Measurements from ENCODE around the gene CWC15.
"Not testable (repeated sequence)": the region's sequence is repeated elsewhere in the genome, so short reads cannot be mapped to it uniquely, and the experiment has no call there.

Gene CWC15

DNA sequence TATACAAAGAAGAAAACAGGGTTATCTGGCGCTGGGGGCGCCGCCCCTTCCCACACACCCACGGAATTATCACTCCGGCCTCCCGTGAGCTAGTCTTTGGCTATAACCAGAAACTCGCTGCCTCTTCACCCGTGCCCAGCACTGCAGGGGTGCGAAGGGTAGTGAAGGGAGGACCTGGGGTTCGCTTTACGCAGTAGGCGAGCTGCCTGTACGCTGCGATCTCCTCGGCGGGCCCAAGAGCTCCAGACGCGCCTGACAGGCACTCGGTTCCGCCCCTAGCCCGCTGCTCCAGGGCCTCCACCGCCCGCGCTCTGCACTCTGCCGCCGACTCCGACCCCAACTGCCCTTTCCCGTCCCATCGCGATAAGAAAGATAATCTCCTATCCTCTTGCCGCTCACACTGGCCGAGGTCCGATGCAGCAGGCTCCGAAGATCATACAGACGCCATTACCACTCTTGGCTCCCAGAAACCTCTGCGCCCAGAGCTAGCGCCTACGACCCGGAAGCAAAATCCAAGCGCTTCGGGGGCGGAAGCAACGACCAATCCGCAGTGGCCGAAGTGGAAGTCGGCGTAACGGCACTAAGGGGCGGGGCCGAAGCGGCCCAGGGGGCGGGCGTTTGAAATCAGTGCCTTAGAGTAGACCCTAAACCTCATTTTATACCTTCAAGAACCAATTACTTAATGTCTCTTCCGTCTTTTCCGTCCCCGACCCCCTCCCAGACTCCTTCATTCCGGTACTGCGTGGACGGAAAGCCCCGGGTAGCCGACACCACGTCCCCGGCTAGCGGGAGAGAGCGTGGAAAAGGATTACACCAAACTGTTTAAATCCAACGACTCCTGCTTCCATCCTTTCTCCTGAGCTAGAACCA, at the start of gene CWC15, which contains the start of gene KDM4D:
TSS of gene CWC15 (minus strand) at position 458 of the 870 bp plus-strand sequence. CDS start 1,371 bp downstream, outside the sequence.
TSS of gene KDM4D (plus strand) at position 611 of the 870 bp plus-strand sequence. CDS start 23,664 bp downstream, outside the sequence.
- peak; percentile 95 for DNase-seq (ENCODE audit: low spot score)

GRCh38 chr11:95021468-95021867, 48.1 kb upstream of the CWC15 start:
- DNase-seq (ENCODE audit: low spot score), result not testable (repeated sequence)

DNA sequence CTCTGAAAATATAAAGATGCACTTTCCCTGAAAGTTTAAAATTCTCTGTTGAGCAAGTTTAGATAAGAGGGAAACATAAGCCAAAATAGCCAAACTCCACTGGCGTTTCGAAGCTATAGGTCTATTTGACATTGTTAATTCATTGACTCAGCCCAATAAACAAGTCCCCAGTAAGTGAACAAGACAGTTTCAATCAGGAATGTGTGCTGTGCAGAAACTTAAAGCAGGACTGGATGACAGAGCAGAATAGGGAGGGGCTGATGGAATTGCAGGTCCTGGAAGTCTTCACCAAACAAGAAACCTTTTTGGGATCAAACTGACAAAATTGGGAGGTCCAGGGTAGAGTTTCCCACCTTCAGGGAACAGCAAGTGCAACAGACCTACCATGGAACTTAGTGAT, 42.8 kb upstream of the CWC15 start:
- no peak for DNase-seq (ENCODE audit: low spot score)

DNA sequence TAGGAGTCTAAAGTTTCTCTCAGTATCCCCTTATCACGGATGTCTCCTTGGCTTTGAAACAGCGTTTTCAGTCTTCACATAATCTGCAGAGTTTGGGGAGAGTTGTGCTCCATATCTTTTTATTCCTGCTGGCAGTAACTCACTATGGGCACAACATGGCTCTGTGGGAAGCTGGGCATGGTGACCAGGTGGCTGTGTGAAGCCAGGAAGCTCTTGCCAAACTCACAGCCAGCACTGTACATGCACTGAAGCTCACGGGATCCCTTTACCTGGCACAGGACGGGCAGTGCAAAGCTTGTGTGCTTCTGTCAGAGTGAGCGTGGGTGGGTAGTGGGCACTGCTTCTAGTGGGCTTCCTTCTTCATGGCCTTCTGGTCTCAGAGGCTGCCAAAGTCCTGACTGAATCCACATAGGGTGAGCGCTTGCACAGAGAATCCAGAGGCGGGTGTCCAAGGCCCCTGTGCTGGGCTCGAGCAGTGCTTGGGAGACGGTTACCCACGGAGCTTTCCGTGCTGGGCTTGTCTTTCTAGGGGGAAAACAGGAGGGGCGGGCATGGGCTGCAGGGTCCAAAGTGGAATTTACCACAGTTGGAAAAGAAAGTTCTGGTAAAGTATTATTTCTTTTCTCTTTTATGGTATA, 40.9 kb upstream of the CWC15 start:
- DNase-seq (ENCODE audit: low spot score), result no peak

DNA sequence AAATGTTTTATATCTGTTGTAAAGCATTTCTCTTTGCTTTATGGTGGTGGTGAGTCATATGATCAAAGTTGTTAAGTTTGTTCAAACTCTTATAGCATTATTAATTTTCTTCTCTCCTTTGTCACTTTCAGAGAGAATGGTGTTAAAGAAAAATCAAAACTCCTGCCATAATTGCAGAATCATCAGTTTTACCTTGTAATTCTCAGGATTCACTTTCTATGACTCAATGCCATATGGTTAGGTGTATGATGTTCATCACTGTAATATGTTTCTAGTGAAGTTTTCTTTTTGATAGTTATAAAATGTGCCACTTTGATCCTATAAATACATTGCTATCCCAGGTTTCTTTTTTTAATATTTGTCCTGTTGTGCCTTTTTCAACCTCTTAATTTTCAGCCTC, 38.0 kb upstream of the CWC15 start:
- DNase-seq (ENCODE audit: low spot score), result no peak

DNA sequence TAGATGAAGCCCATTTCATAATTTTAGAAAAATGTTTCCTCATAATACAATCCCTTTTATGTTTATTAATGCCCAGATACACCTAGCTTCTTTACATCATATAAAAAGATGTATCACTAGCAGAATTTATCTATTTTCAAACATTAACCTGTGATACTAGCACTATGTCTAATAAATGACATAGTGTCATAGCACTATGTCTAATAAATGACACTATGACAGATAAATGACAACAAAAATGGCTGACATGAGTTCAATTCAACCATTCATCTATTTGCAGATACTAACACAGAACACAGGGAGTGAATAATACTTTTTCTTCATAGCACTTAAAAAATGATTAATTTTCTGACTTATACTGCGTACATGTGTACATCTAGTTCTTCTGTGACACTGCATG, 32.3 kb upstream of the CWC15 start:
- no peak for DNase-seq (ENCODE audit: low spot score)

GRCh38 chr11:95003716-95004115, 30.4 kb upstream of the CWC15 start:
- DNase-seq (ENCODE audit: low spot score), result no peak

- no peak for DNase-seq (ENCODE audit: low spot score)
Measured at GRCh38 chr11:94998285-94998684, 24.9 kb upstream of the CWC15 start.

DNA sequence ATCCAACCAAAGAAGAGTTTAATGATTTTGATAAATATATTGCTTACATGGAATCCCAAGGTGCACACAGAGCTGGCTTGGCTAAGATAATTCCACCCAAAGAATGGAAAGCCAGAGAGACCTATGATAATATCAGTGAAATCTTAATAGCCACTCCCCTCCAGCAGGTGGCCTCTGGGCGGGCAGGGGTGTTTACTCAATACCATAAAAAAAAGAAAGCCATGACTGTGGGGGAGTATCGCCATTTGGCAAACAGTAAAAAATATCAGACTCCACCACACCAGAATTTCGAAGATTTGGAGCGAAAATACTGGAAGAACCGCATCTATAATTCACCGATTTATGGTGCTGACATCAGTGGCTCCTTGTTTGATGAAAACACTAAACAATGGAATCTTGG, 24.1 kb upstream of the CWC15 start:
- DNase-seq (ENCODE audit: low spot score), result no peak

DNA sequence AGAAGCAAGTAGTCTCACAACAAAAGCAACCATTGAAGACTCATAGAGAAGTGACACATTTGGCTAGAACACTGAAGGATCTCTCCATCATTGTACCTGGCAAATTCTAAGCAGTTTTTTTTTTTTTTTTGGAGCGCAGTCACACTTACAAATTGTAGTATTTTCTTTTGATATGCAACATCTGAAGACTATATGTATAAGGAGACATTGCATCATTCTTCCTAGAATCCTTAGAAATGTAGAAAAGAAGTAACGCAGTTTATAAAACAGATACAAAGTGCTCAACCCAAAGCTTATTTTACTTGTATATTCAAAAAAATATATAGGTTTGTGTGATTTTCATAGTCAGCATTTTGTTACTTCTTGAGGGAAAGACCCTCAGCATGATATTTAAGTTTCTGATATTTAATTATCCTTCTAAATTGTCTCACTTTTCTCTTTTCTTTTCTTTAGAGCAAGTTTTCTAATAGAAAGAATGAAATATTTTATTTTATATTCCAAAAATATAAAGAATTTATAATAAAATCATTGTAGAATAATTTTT, 20.1 kb upstream of the CWC15 start:
- no peak for DNase-seq (ENCODE audit: low spot score)

DNA sequence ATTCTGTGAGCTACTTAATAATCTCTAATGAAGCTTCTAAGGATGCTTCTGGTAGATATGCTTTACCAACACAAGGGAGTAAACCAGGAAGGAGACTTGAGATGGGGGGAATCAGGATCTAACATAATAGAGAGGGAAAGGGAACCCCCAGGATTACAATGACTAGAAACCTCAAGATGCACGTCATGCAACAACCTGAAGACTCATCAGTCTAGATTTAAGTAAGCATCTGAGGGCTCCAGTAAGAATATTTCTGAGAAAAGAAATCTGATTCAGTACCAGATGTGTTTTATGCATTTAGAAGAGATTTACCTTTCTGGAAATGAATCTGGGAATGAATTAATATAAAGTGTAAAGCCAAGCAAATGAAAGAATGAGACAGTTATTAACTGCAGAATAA, 15.4 kb upstream of the CWC15 start:
- DNase-seq (ENCODE audit: low spot score), result no peak

DNA sequence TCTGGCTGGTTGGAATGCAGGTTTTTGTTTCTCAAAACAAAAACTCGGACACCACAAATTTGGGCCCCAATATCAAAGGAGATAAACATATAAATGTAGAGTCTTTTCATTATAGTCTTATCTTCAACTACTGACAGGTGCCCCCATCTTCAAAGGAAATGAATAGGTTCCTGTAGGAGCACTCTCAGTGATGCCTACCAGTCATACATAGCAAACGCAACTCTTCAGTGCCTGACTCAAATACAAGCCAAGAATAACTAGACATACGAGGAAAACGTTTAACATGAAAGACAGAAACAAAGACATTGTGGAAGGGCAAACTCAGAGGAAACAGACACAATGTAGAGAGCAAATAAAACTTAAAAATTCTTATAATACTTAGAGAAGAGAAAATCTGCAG, 14.0 kb upstream of the CWC15 start:
- DNase-seq (ENCODE audit: low spot score), result no peak

GRCh38 chr11:94975599-94975998, 2.2 kb upstream of the CWC15 start:
- DNase-seq (ENCODE audit: low spot score), result no peak

GRCh38 chr11:94974178-94974577, 822 bp upstream of the CWC15 start:
- DNase-seq (ENCODE audit: low spot score), result no peak

GRCh38 chr11:94972700-94973098, 657 bp downstream of the CWC15 start:
- DNase-seq (ENCODE audit: low spot score), result no peak

DNA sequence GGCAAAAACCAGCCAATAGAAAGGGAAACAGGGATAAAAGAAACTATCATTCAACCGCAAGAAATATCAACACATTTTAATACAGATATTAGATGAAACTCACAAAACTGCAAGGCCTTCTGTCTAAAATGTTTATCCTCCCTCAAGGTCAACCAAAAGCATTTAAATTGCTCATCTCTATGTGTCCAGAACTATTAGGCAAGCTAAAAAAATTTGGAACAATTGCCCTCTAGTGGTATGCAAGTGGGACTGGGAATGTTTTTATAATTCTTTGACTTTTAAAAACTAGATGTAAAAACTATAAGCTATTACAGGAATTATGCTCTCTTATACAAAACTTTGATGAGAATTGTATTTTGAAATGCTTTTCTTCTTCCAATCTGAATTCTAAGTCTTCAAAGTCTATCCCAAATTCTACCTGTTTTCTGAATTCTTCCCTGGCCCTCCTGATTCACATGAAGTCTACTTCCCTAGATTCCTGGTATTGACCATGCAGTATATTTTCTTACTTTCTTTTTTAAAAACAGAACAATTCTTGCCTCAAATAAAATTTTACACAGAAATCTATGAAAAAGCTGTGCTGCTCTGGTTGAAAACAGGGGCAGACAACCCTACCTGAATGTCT, 4.9 kb downstream of the CWC15 start:
- peak; percentile 16 for DNase-seq (ENCODE audit: low spot score)

DNA sequence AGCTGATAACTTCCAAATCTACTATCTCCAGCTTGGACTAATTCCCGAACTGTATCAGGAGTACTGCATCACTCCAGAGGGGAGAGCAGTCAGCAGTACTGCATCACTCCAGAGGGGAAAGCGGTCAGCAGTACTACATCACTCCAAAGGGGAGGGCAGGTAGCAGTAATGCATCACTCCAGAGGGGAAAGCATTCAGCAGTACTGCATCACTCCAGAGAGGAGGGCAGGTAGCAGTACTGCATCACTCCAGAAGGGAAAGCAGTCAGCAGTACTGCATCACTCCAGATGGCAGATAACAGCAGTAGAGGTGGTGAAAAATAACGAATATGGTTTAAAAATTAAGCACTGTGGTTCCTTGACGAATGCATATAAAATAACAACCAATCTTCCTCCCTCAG, 8.4 kb downstream of the CWC15 start:
- DNase-seq (ENCODE audit: low spot score), result no peak

GRCh38 chr11:94961255-94961654, 12.1 kb downstream of the CWC15 start:
- no peak for DNase-seq (ENCODE audit: low spot score)

- no peak for DNase-seq (ENCODE audit: low spot score)
Measured at GRCh38 chr11:94960488-94960887, 12.9 kb downstream of the CWC15 start.

DNA sequence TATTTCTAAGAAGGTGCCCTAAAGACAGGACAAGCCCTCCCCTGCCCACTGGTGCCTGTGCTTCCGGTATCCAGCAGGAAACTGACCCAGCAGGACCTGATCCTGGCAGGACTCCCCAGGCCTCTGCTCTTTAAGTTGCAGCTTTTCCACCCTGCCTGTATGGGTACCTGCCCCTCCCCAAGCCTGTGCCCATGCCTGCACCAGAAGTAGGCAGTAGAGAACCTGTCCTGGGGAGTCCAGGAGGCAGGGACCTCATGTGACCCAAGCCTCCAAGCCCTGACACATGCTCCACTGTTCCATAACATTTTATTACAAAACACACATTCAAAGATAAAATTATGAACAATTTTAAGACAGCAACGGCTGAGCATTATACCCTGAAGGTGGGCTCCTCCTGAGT, 14.2 kb downstream of the CWC15 start:
- DNase-seq (ENCODE audit: low spot score), result no peak

- no peak for DNase-seq (ENCODE audit: low spot score)
Measured at GRCh38 chr11:94958121-94958696, 15.1 kb downstream of the CWC15 start.

GRCh38 chr11:94956963-94957362, 16.4 kb downstream of the CWC15 start:
- no peak for DNase-seq (ENCODE audit: low spot score)

All from hematopoietic multipotent progenitor cell treated with erythropoietin and hydrocortisone succinate and interleukin-3 and kit ligand, for 15 days (in vitro differentiated cells).